Endothelial cell of umbilical vein (primary cell): Measurements from ENCODE around the gene CNOT6L. TPM values are rescaled to one million over a fixed set of nuclear protein-coding genes. Genes with fewer than 3 reads are reported as not detected.
A peak's percentile ranks its signal among the peaks of the same experiment; 100 is the strongest.

Experiments used
- BruUV-seq: library from RNA; stranded (reverse); fragments of 400-500 nt; replicated peaks from 2 replicates; lab custom pipeline; 2021; lab: Mats Ljungman, UMichigan
- CTCF ChIA-PET: fragments of 300-600, 350-600 bp; sonication (Branson Sonifier 250); formaldehyde crosslinking; loops from one replicate; lab custom pipeline; 2021; ENCODE audit warnings: antibody characterized with exemption, inconsistent platforms; lab: Charles Lee
- POLR2A ChIA-PET: fragments of 300-600, 350-600 bp; sonication (Branson Sonifier 250); formaldehyde crosslinking; loops from one replicate; lab custom pipeline; 2021; ENCODE audit warnings: antibody characterized with exemption, inconsistent platforms; lab: Charles Lee
- DNase-seq: peaks from one replicate; pipeline ENCODE4 v3.0.0-alpha.2; 2011; ENCODE audit warnings: low read depth, low spot score
- FAIRE-seq: peaks from 2 replicates; lab custom pipeline; 2011; peaks lifted over from hg19 to GRCh38; lab: Jason Lieb, UNC
- H2AFZ ChIP-seq: 2 replicates; pipeline ENCODE4 v1.6.0; 2012; ENCODE audit warnings: low read depth, low read length, control low read depth, inconsistent platforms
- H3K27ac ChIP-seq: 2 replicates; pipeline ENCODE4 v1.5.1; 2011; ENCODE audit warnings: low read depth, mild to moderate bottlenecking, control low read depth, low read length, moderate library complexity; ENCODE audit not compliant: insufficient read depth
- H3K27me3 ChIP-seq, 2 experiments: 2 replicates each; pipeline versions ENCODE4 v1.6.0 to v1.6.1; 2011; ENCODE audit warnings: low read length in 2 of 2, mixed read lengths in 1 of 2; ENCODE audit not compliant: control insufficient read depth in 2 of 2, insufficient read depth in 2 of 2
- H3K36me3 ChIP-seq, 2 experiments: 2 replicates in 1 of 2; 3 replicates in 1 of 2; pipeline ENCODE4 v1.5.1; 2011; ENCODE audit warnings: low read length in 2 of 2, mild to moderate bottlenecking in 1 of 2, moderate library complexity in 1 of 2; ENCODE audit not compliant: control insufficient read depth in 2 of 2, insufficient read depth in 2 of 2; ENCODE audit errors: extremely low read depth in 1 of 2
- H3K4me1 ChIP-seq: 3 replicates; pipeline ENCODE4 v1.5.1; 2011; ENCODE audit warnings: mild to moderate bottlenecking, low read length; ENCODE audit not compliant: control insufficient read depth, insufficient read depth; ENCODE audit errors: extremely low read depth
- H3K4me2 ChIP-seq: 2 replicates; pipeline ENCODE4 v1.6.1; 2011; ENCODE audit warnings: low read length, control low read depth, mixed read lengths; ENCODE audit not compliant: insufficient read depth
- H3K4me3 ChIP-seq, 3 experiments: fragments of 200-600 bp in 1 of 3; sonication (generic), shearing (Covaris generic) in 1 of 3; replicated peaks in 1 of 3; 2 replicates each; pipeline ENCODE4 v1.5.1; 2011 to 2016; ENCODE audit warnings: control low read depth in 3 of 3, low read length in 3 of 3, mild to moderate bottlenecking in 2 of 3, inconsistent platforms in 1 of 3, low read depth in 1 of 3, moderate library complexity in 1 of 3; ENCODE audit not compliant: insufficient read depth in 1 of 3
- H3K79me2 ChIP-seq: 2 replicates; pipeline ENCODE4 v1.6.0; 2012; ENCODE audit warnings: low read length, inconsistent platforms; ENCODE audit not compliant: control insufficient read depth, insufficient read depth
- H3K9ac ChIP-seq: replicated peaks from 2 replicates; pipeline ENCODE3; 2011; ENCODE audit warnings: low read length, control low read depth; ENCODE audit not compliant: insufficient read depth; ENCODE audit errors: extremely low read depth
- H3K9me1 ChIP-seq: replicated peaks from 3 replicates; pipeline ENCODE4 v1.6.0; 2011; ENCODE audit warnings: mild to moderate bottlenecking, low read length; ENCODE audit not compliant: control insufficient read depth, insufficient read depth; ENCODE audit errors: extremely low read depth
- H3K9me3 ChIP-seq: replicated peaks from 2 replicates; pipeline ENCODE4 v1.5.1; 2012; ENCODE audit warnings: low read length, inconsistent platforms; ENCODE audit not compliant: control insufficient read depth, insufficient read depth
- H4K20me1 ChIP-seq: replicated peaks from 2 replicates; pipeline ENCODE3; 2011; ENCODE audit warnings: mild to moderate bottlenecking, low read length; ENCODE audit not compliant: control insufficient read depth, insufficient read depth; ENCODE audit errors: extremely low read depth
- CTCF ChIP-seq, 2 donors: IDR thresholded peaks; 1 replicate in 1 of 2; 2 replicates in 1 of 2; pipeline ENCODE4 v1.5.1; 2011; ENCODE audit warnings: low read length in 2 of 2, mild to moderate bottlenecking in 2 of 2, moderate library complexity in 2 of 2, control low read depth in 1 of 2, inconsistent platforms in 1 of 2, low read depth in 1 of 2; ENCODE audit not compliant: insufficient read depth in 1 of 2; ENCODE audit errors: extremely low read depth in 1 of 2
- POLR2A ChIP-seq: IDR thresholded peaks from 2 replicates; pipeline ENCODE4 v1.6.1; 2012; ENCODE audit warnings: low read depth, mild to moderate bottlenecking, control low read depth, low read length
- POLR2AphosphoS5 ChIP-seq: IDR thresholded peaks from 2 replicates; pipeline ENCODE4 v1.6.1; 2012; ENCODE audit warnings: low read depth, mild to moderate bottlenecking, control low read depth, low read length, moderate library complexity; ENCODE audit not compliant: insufficient read depth
- dilution Hi-C: fragments of 300-500 bp; cut with MboI; formaldehyde crosslinking; loops from one replicate; pipeline ENCODE4 v1.15.0; 2019; ENCODE audit warnings: low sequenced_read_pairs; ENCODE audit not compliant: extremely low pct_ligation_motif_present
- intact Hi-C: fragments of 100-400 bp; cut with micrococcal nuclease; formaldehyde crosslinking; loops from one replicate; pipeline ENCODE4 v1.10.0; 2022
- polyA plus RNA-seq, 4 experiments: library from polyadenylated mRNA; depleted of rRNA in 3 of 4; stranded (reverse) in 3 of 4; unstranded in 1 of 4; fragments of >200 nt; gene quantifications; 2 replicates each; pipeline versions ENCODE4 v1.2.1 to v1.2.3, GENCODE V29; 2011 to 2012; ENCODE audit warnings: missing spikeins in 1 of 4
- total RNA-seq: library from RNA; stranded (reverse); gene quantifications from 2 replicates; pipeline ENCODE4 v1.2.3, GENCODE V29; 2021

CNOT6L gene
- total and polyA plus RNA-seq, 2 donors (not counting 3 experiments of a cell fraction or from before 2014, with no cell fraction given) = 8.5 to 60.7 TPM

DNA sequence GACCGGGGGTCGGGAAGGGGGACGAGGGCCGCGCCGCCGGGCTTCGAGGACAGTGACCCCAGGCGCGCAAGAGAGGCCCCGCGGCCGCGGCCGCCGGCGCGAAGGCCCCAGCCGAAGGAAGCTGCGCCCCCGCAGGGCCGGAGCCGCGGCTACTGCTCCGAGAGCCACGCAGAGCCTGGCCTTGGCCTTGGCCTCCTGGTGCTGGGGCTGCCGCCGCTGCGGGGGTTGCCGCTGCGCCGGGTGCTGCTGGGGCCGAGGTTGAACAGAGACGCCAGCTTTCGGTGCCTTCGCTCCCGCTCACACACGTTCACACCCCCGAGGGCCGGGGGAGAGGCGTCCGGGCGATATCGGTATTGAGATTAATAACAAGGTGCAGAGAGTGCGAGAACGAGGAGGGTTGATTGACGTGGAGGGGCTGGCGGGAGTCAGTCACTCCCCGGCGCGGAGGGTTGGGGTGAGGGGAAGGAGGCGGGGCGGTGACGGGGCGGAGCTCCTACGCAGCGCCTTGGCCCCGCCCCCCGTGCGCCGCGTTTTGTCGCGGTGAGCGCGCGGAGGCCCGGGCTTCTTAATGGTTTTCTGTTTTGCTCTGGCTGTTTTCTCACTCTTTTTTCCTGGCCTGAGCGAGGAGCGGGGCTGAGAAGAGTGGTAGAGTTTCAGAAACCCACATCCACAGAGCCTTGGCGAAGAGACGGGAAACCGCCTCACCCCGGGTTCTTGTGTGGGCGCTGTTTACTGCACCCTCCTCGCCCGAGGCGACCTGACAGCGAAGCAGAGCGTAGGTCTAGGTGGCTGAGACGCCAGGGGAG is 878 bp upstream of the CNOT6L start:
- ChIA-PET CTCF (interaction anchor here (0.7 to 2.6 kb wide), 9 partner anchors 19 to 128 kb away, joined by 3 to 17 read pairs (median 3); partner anchors contain the start of gene MRPL1), POLR2A (interaction anchor here (0.6 to 2.2 kb wide), 4 partner anchors 10 to 108 kb away, joined by 3 to 25 read pairs (median 3); partner anchors contain the start of gene MRPL1)
- BruUV-seq = TSS peak; percentile 18
- peaks cover 46% of the 10 kb centered on the region for H3K79me2 ChIP-seq
- peak overlapping the region; percentile 92 for H2AFZ ChIP-seq
- intact Hi-C loops (loop anchor here (1.0 to 10.0 kb wide), 6 partner anchors 42 to 695 kb away; partner anchors contain the start of gene MRPL1), dilution Hi-C loops (no loop called here)
- H3K36me3 ChIP-seq = no peaks in the 10 kb centered on the region
- peaks cover 28% of the 10 kb centered on the region for H3K4me1 ChIP-seq
- H3K4me2 ChIP-seq = peak overlapping the region; percentile 93
- TF ChIP-seq POLR2A (peak; percentile 90), CTCF (IDR thresholded peaks at IDR 0.05; ENCODE audit: extremely low read depth in 1 of 2, insufficient read depth in 1 of 2, low read depth in 1 of 2, low read length in 2 of 2) (no peak), POLR2AphosphoS5 (peak; percentile 68)
- peak overlapping the region; percentile 96 for H3K27ac ChIP-seq
- peaks cover 6% of the 10 kb centered on the region for H3K9me1 ChIP-seq
- peak overlapping the region; percentile 91 for H3K9ac ChIP-seq
- peak overlapping the region; percentile 85 to 99 (median 94) for H3K4me3 ChIP-seq
- FAIRE-seq (peak; percentile 79), DNase-seq (peak; percentile 89)
- H3K9me3 ChIP-seq = no peaks in the 10 kb centered on the region
- no peaks in the 10 kb centered on the region for H3K27me3 ChIP-seq
- H4K20me1 ChIP-seq = peaks cover 16% of the 10 kb centered on the region
